ENCODE data around the gene HSPB9. TPM values are rescaled to one million over a fixed set of nuclear protein-coding genes. Genes with fewer than 3 reads are reported as not detected.

The HSPB9 gene
- total RNA-seq, 2 donors from 2014 or later: 0.22 TPM; not detected in 1

- Histone ChIP-seq H3K4me1 (ENCODE audit: control insufficient read depth, insufficient read depth, low read length) (no peaks in the 10 kb centered on the region), H3K36me3 (ENCODE audit: control insufficient read depth, insufficient read depth, low read length) (peaks cover 34% of the 10 kb centered on the region), H3K9me3 (ENCODE audit: control insufficient read depth, low read length) (no peaks in the 10 kb centered on the region), H3K4me3 (ENCODE audit: low read length) (no peak overlapping the region), H3K27me3 (ENCODE audit: control insufficient read depth, insufficient read depth, low read length, poor library complexity, severe bottlenecking) (no peaks in the 10 kb centered on the region), H3K9ac (ENCODE audit: extremely low read depth, low read length, poor library complexity, severe bottlenecking) (no peak overlapping the region), H3K27ac (ENCODE audit: low read depth, low read length) (no peak overlapping the region)
- no peak for DNase-seq
- 94 to 96% methylated on average over 9 to 13 of the region's 13 CpGs for WGBS, 2 experiments (ENCODE audit: insufficient coverage in 1 of 2, insufficient read length in 1 of 2)
- no peaks in the 10 kb centered on the region for H3K27me3 Mint-ChIP-seq (ENCODE audit: insufficient read depth)
- peaks cover 22% of the 10 kb centered on the region for H3K36me3 Mint-ChIP-seq (ENCODE audit: low read depth)
- TF ChIP-seq, protein P1, sequence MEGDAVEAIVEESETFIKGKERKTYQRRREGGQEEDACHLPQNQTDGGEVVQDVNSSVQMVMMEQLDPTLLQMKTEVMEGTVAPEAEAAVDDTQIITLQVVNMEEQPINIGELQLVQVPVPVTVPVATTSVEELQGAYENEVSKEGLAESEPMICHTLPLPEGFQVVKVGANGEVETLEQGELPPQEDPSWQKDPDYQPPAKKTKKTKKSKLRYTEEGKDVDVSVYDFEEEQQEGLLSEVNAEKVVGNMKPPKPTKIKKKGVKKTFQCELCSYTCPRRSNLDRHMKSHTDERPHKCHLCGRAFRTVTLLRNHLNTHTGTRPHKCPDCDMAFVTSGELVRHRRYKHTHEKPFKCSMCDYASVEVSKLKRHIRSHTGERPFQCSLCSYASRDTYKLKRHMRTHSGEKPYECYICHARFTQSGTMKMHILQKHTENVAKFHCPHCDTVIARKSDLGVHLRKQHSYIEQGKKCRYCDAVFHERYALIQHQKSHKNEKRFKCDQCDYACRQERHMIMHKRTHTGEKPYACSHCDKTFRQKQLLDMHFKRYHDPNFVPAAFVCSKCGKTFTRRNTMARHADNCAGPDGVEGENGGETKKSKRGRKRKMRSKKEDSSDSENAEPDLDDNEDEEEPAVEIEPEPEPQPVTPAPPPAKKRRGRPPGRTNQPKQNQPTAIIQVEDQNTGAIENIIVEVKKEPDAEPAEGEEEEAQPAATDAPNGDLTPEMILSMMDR (conservative IDR thresholded peaks at IDR 0.05): no peak
- H3K27ac Mint-ChIP-seq: no peak overlapping the region
- H3K9me3 Mint-ChIP-seq: no peaks in the 10 kb centered on the region
- no peak overlapping the region for H3K4me3 Mint-ChIP-seq
- H3K4me1 Mint-ChIP-seq: no peaks in the 10 kb centered on the region
These were observed 24.5 kb downstream of the HSPB9 start for GRCh38 chr17:42146911-42147607.

GRCh38 chr17:42153919-42154742, 31.5 kb downstream of the HSPB9 start:
- H3K4me3 ChIP-seq (ENCODE audit: low read length): peak overlapping the region; percentile 99
- H3K9ac ChIP-seq (ENCODE audit: extremely low read depth, low read length, poor library complexity, severe bottlenecking): peak overlapping the region; percentile 89
- H3K9me3 ChIP-seq (ENCODE audit: control insufficient read depth, low read length): no peaks in the 10 kb centered on the region
- no peak for DNase-seq
- 10 to 17% methylated on average over 2 to 9 of the region's 15 CpGs for WGBS, 2 experiments (ENCODE audit: insufficient coverage in 1 of 2, insufficient read length in 1 of 2)
- Mint-ChIP-seq H3K4me3 (peak overlapping the region; percentile 81), H3K36me3 (ENCODE audit: low read depth) (peaks cover 4% of the 10 kb centered on the region), H3K27ac (peak overlapping the region; percentile 81), H3K27me3 (ENCODE audit: insufficient read depth) (no peaks in the 10 kb centered on the region), H3K9me3 (no peaks in the 10 kb centered on the region), H3K4me1 (peaks cover 20% of the 10 kb centered on the region)
- H3K36me3 ChIP-seq (ENCODE audit: control insufficient read depth, insufficient read depth, low read length): peaks cover 7% of the 10 kb centered on the region
- H3K27ac ChIP-seq (ENCODE audit: low read depth, low read length): no peak overlapping the region
- no peaks in the 10 kb centered on the region for H3K27me3 ChIP-seq (ENCODE audit: control insufficient read depth, insufficient read depth, low read length, poor library complexity, severe bottlenecking)
- TF ChIP-seq, protein P1 (conservative IDR thresholded peaks at IDR 0.05): no peak
- peaks cover 7% of the 10 kb centered on the region for H3K4me1 ChIP-seq (ENCODE audit: control insufficient read depth, insufficient read depth, low read length)

DNA sequence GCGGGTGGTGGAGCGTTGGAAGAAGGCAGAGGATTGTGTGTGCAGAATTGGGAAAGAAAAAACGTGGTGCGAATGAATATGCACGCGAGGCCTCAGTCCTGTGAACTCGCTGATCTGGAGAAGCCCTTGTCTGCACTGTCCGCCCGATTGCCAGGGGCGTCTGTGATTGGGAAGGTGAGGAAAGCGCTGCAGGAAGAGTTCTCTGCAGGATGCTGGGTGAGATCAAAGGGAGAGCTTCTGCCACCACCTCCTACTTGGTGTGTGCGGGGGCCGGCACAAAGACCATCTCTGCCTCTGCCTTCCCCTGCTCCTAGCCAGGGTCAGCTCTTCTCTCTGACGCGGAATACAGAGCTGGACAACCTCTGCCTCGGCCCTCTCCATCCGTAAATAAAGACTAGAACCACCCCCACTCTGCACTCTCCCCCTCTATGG, 33.0 kb downstream of the HSPB9 start:
- no peaks in the 10 kb centered on the region for H3K9me3 ChIP-seq (ENCODE audit: control insufficient read depth, low read length)
- WGBS, 2 experiments (ENCODE audit: insufficient coverage in 1 of 2, insufficient read length in 1 of 2): 30% methylated on average over 14 to 17 of the region's 17 CpGs
- Mint-ChIP-seq H3K27ac (peak overlapping the region; percentile 91), H3K4me1 (peaks cover 20% of the 10 kb centered on the region), H3K9me3 (no peaks in the 10 kb centered on the region), H3K4me3 (peak overlapping the region; percentile 81), H3K27me3 (ENCODE audit: insufficient read depth) (no peaks in the 10 kb centered on the region), H3K36me3 (ENCODE audit: low read depth) (peaks cover 4% of the 10 kb centered on the region)
- H3K4me1 ChIP-seq (ENCODE audit: control insufficient read depth, insufficient read depth, low read length): peaks cover 9% of the 10 kb centered on the region
- peak overlapping the region; percentile 86 for H3K4me3 ChIP-seq (ENCODE audit: low read length)
- no peak overlapping the region for H3K27ac ChIP-seq (ENCODE audit: low read depth, low read length)
- DNase-seq: peak; percentile 87
- peaks cover 5% of the 10 kb centered on the region for H3K36me3 ChIP-seq (ENCODE audit: control insufficient read depth, insufficient read depth, low read length)
- TF ChIP-seq, protein P1 (conservative IDR thresholded peaks at IDR 0.05): no peak
- no peaks in the 10 kb centered on the region for H3K27me3 ChIP-seq (ENCODE audit: control insufficient read depth, insufficient read depth, low read length, poor library complexity, severe bottlenecking)
- peak overlapping the region; percentile 51 for H3K9ac ChIP-seq (ENCODE audit: extremely low read depth, low read length, poor library complexity, severe bottlenecking)
